ENCODE results near the gene CBFA2T3.

Gene CBFA2T3

GRCh38 chr16:88856828-88857727 lies 119.9 kb downstream of the CBFA2T3 start, which contains the start of the genes GALNS and TRAPPC2L:
GALNS (minus strand) TSS chr16:88856947; CDS start chr16:88856877, 70 bp downstream.
TRAPPC2L (plus strand) TSS chr16:88857127; CDS start chr16:88857151, 24 bp downstream.
- DNase-seq (ENCODE audit: low spot score) = peak; percentile 100

- no peak for DNase-seq (ENCODE audit: low spot score)
Measured at GRCh38 chr16:88856122-88856827, 120.7 kb downstream of the CBFA2T3 start.

GRCh38 chr16:88855736-88856121 lies 121.3 kb downstream of the CBFA2T3 start:
- DNase-seq (ENCODE audit: low spot score) = no peak

DNA sequence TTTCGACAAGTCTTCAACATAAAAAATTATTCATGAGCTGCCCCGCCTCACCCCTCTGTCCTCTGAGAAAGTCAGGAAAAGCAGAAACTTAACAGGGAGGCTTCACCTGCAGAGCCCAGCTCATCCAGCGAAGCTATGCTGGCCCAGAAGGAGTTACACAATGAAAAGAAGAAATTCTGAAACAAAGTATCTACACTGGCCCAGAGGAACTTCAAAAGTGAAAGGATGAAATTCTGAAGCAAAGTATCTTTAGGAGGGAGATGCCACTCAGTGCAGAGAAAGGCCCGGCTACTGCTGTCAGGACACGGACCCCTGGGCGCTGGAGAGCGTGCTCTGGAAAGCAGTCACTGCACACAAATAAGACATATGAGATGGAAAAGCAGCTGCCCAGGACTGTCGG lies 121.8 kb downstream of the CBFA2T3 start:
- no peak for DNase-seq (ENCODE audit: low spot score)

GRCh38 chr16:88854306-88855111 lies 122.5 kb downstream of the CBFA2T3 start:
- no peak for DNase-seq (ENCODE audit: low spot score)

DNA sequence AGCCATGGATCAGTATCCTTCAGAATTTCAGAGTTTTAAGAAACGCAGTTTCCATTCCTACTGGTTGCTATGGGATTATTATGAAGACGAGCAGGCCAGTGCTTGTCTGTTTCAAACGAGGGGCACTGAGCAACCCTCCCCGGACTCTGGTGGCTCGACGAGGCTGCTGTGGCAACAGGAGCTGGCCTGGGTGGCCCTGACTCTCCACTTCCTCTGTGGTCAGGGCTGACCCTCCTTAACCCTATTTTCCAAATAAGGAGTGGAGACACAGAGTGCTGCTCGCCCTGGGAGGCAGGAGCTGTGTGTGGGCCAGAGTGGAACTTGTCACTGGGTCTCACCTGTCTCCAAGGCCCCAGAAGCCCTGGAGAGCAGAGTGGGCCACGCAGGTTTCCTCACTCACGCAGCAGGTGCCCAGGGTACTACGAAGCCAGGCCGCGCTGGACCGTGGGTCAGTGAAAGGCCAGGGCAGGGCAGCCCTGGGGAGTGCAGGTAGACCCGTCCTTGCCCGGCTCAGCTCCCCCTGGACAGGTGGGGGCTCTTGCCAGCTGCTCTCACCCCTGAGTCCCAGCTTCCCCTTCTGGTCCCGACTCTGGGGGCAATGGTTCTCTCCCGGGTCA lies 123.6 kb downstream of the CBFA2T3 start:
- DNase-seq (ENCODE audit: low spot score) = no peak

DNA sequence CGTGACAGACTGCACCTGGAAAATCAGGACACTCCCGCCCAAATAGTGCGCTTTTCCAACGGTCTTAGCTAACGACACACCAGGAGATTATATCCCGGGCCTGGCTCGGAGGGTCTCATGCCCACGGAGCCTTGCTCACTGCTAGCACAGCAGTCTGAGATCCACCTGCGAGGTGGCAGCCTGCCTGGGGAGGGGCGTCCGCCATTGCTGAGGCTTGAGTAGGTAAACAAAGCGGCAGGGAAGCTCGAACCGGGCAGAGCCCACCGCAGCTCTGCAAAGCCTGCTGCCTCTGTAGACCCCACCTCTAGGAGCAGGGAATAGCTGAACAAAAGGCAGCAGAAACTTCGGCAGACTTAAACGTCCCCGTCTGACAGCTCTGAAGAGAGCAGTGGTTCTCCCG lies 125.4 kb downstream of the CBFA2T3 start:
- no peak for DNase-seq (ENCODE audit: low spot score)

DNA sequence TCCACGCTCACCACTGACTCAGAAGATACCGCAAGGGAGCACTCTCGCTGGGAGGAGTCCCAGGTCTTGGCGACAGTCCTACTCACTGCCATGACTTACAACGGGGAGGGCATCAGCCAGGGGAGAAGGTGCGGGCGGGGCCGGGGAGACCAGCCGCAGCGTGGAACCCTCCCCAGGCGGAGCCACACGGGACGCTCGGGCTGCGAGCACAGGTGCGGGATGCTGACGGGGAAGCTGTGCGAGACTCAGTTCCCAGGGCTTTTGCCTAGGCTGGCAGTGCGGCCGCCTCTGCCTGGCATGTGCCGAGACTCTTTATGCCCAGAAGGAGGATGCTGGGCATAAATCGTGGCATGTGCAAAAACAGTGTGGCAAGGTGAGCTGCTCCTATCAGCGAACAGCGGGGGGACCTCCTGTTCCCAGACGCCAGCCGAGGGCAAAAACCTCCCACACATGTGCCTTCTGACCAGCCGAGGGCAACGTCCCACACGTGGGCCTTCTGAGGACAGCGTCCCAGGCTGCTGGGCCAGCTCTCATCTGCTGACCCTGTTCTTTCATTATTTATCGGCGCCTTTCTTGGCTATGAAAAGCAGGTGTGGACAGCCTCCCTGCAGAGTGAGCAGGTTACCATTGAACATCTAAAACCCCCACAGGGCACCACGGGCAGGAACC lies 126.3 kb downstream of the CBFA2T3 start:
- DNase-seq (ENCODE audit: low spot score) = no peak

- no peak for DNase-seq (ENCODE audit: low spot score)
Measured at GRCh38 chr16:88848557-88848956, 128.4 kb downstream of the CBFA2T3 start.

DNA sequence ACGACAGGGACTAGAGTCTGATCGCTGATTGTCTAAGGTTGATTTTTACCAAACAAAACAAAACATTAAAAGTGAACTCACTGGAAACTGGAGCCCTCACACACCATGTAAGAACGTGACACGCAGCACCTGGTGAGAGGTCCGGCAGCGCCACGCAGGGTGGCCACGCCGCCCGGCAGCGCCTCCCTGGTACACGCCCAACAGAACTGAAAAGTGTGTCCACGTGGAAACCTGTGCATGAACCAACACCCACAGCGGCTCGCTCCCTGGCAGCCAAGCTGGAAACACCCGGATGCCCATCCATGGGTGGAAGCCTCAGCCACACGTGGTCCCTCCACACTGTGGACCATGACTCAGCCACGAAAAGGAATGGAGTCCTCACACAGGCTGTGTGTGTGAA lies 129.4 kb downstream of the CBFA2T3 start:
- DNase-seq (ENCODE audit: low spot score) = no peak

GRCh38 chr16:88846088-88846487 lies 130.9 kb downstream of the CBFA2T3 start:
- peak; percentile 41 for DNase-seq (ENCODE audit: low spot score)

DNA sequence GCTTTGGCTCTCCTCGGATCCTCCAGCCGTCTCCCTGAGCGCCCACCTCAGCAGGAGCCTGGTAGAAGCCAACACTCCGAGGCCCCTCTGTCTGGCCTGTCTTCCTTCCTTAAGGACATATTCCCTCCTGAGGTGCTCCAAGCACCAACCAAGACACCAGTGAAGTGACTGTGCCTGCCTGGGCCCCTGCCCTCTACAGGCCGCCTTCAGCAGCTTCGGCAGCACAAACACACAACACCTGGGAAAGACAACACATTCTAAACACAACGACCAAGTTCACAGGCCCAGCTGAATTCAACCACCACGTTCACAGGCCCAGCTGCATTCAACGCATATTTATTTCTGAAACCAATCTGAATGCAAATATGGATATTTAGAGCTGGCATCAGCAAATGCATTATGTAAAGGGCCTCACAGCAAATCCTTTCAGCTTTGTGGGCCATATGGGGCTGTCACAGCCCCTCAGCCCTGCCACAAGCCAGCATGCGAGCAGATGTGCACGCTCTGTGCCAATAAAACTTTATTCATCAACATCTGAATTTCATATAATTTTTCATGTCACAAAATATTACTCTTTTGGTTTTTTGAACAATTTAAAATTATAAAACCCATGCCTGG lies 132.5 kb downstream of the CBFA2T3 start:
- DNase-seq (ENCODE audit: low spot score) = no peak

DNA sequence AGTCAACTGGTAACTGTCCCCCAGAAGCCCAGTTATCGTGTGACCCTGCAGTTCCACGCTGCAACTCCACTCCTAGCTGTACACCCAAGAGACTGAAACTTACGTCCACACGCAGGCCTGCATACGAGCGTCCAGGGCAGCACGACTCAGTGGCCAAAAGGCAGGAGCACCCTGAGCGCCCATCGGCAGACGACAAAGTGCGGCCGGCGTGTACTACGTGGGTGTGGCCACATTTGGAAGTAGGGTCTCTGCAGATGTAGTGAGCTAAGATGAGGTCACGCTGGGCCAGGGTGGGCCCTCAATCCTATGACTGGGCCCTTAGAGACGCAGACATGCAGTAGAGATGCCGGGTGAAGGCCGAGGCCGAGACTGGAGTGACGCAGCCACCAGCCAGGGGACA lies 133.8 kb downstream of the CBFA2T3 start:
- DNase-seq (ENCODE audit: low spot score) = no peak

- no peak for DNase-seq (ENCODE audit: low spot score)
Measured at GRCh38 chr16:88842806-88843205, 134.2 kb downstream of the CBFA2T3 start.

DNA sequence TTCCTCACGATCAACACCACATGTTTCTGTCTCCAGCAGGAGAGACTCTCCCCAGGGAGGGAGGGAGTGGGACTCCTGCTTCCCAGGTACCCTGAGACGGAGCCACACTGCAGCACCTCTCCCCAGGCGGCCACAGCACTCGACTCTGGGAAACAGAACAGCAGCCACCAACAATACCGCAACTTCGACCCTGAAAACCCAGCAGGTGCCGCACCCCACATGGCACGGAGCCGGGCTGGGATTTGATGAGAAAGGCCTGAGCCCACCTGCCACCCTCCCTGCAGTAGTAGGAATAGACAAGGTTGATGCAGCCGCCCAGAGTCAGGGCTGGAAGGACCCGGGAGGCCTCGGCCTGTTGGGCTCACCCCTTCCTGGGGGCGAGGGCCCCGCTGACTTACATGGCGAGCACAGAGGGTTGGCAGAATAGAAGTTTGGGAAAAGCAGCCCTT lies 134.7 kb downstream of the CBFA2T3 start:
- no peak for DNase-seq (ENCODE audit: low spot score)

DNA sequence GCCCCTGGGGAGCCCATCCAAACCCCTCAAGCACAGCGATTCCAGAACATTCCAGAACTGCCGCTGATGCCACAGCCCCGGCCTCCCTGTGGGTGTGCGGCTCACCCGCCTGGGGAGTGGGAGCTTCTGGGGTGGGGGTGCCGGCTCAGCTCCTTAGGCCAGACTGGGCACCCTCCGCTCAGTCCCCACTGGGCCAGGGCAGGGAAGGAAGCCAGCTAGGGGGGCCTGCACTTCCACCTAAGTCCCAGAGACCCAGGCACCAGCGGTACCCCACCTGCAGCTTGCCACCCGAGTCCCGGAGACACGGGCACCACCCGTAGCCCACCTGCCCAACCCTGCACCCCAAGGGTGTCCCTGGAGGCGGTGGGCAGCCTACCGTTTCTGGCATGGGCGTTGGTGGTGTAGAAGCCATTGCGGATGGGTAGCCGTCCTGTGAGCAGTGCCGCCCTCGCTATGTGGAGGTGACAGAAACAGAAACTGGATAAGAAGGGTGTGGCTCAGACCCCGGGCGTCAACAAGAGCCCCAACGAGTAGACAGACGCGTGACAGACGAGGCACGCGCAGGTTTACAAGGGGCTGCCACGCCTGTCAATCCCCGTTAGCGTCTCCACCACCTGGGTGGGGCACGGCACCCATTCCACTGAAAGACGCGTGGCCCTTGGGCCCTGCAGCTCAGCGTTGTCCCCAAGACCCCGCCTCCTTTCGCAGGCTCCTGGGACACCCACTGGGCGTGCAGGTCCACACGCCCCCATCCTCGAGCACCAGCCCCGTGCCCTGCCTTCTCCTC lies 135.3 kb downstream of the CBFA2T3 start:
- no peak for DNase-seq (ENCODE audit: low spot score)

DNA sequence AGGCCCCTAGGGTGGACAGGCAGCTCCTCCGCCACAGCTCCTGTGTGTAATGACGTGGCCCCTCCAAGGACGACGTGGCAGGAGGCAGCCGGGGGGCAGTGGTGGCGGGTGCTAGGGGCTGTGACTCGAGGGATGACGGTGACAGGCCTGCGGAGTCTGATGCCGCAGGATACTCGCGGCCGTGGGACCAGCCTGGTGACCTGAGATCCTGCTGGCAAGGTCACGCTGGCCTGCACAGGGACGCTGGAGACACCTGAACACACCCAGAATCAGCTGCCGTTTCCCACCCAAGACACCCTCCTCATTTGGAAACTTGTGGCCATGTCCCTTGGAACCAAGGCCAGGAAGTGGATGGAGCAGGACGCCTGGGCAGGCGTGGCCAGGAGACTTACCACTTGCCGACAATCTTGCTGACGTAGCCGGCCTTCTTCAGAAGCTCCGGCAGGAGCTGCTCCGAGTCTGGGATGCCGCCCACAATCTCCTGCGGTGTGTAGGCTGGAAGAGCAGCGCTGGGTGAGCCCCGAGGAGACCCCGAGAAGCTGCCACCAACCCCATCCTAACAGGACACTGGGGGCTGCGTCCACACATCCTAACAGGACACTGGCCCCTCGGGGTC lies 136.3 kb downstream of the CBFA2T3 start:
- no peak for DNase-seq (ENCODE audit: low spot score)

DNA sequence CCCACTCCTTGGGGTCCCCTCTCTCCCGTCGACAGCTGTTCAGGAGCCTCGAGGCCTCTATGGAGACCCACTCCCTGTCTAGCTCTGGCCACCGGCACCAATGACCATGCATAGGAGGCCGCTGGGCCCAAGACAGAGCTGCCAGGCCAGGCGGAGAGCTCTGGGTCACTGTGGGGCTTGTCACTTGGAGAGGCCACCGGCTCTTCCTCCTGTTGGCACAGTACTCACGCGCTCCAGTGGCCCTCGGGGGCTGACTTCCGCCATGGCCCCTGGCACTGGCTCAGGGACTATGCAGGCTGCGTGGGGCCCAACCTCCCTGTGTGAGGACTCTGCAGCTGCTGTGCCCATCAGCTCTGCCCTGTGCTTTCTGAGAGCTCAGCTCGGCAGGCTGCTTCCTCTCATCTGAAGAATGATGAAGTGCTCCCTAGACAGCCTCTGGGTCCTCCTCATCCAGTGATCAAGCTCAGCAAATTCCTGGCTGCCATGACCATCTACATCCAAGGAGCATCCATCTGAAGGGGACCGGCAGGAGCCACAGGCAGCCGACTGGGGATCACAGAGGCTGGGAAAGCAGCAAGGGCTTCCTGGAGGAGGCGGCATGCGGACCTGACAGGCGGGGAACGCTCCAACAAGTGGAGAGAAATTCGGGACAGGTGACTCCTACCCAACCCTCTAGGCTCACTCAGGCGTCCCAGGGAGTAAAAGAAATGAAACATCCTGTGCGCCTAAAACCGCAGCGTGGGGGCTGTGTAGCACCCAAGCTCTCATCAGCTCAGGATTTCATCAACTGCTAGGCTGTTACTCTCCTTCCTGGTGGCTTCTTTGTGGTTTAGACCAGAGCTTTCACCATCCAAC lies 137.0 kb downstream of the CBFA2T3 start:
- no peak for DNase-seq (ENCODE audit: low spot score)
